HG03060 (cell line): ENCODE measurements around the gene ARL15.

Experiments used
- ATAC-seq: cut with Tn5 transposase; IDR thresholded peaks from one replicate; pipeline ENCODE4 v1.9.1; 2021; ENCODE audit warnings: low read depth, moderate number of reproducible peaks; ENCODE audit not compliant: unreplicated experiment

ARL15 gene

GRCh38 chr5:53922508-53923498 lies 387.6 kb downstream of the ARL15 start:
- no peak for ATAC-seq

DNA sequence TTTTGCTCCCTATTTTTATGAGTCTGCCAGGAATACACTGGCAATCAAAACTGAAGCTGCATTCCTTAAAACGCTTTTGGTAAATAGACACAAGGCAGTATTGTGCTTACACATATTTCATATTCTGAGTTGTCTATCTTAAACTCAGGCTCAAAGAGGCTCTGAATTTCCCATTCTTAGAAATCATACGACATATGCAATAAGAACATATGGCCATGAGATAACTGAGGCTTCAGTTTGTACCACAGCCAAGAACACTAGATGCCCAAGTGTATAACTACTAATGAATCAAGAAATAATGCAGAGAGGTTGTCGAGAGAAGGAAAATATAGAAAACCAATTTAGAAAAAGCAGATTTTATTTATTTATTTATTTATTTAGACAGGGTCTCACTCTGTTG lies 392.5 kb downstream of the ARL15 start:
- no peak for ATAC-seq

DNA sequence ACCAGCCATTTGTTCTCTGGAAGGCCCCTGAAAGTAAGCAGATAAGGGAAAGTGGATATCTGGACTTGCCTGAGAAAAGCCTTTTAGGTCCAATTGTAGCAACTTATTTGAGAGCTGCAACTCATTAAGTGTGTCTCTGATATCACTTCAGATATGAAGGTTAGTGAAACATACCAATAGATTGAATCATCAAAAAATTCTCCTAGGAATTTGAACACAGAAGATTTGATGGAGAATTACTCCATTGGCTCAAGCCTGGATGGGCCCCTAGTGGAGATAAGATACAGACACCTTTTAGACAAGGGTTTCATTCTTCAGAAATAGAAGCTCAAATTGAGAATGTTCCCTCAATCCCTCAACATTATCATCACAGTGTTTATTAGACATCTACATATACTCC lies 393.3 kb downstream of the ARL15 start:
- no peak for ATAC-seq

- no peak for ATAC-seq
These were observed 395.3 kb downstream of the ARL15 start for GRCh38 chr5:53915120-53915519.

DNA sequence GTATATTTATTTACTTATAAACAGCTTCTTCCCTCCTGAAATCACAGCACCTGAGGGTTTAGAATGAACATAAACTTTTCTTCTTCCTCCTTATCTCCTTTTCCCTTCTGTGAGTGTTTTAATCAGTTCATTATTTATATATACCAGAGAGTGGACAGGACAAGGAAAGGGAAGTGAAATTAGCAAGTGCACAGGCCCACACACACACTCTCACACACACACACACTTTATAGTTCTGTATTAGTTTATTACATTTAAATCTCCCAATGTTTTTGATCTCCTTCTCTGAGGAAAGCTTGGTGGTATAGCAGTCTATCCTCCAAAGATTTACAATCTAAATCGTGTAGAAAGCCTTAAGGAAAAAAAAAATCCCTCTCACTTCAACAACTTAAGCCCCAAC lies 396.4 kb downstream of the ARL15 start:
- ATAC-seq: no peak

DNA sequence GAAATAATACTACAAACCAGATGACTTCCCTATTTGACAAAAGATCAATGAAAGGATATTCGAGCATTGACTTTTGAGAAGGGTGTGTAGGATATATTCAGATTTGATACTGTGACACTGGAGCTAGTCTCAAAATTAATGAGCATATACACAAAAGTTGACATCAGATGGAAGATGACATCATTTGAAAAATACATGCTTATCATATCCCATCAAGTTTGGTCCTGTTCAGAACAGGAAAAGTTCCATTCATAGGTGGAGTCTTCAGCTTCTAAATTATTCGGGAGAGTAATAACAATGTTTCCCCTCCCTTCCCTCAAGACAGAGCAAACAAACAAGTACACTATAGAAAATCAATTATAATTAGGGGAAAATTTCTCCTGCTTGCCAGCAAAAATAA lies 401.6 kb downstream of the ARL15 start:
- no peak for ATAC-seq

DNA sequence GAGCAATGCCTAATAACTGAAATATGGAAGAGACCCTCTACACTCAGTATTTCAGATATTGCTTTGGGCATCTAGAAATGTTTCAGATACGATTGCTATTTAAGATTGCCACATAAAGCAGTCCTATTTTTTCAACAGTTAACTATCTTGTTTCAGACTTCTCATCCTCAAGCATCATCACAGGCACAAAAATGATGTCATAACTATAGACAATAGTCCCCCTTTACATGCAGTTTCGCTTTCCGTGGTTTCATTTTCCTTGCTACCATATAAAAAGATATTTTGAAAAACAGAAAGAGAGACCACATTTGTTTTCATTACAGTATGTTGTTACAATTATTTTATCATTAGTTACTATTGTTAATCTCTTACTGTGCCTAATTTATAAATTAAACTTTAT lies 402.5 kb downstream of the ARL15 start:
- ATAC-seq: no peak

- ATAC-seq: no peak
These were observed 403.6 kb downstream of the ARL15 start for GRCh38 chr5:53906736-53907135.

GRCh38 chr5:53902296-53902907 lies 408.0 kb downstream of the ARL15 start:
- ATAC-seq: no peak

- ATAC-seq: no peak
These were observed 409.7 kb downstream of the ARL15 start for GRCh38 chr5:53900677-53901076.

- no peak for ATAC-seq
These were observed 415.2 kb downstream of the ARL15 start for GRCh38 chr5:53895091-53895683.

DNA sequence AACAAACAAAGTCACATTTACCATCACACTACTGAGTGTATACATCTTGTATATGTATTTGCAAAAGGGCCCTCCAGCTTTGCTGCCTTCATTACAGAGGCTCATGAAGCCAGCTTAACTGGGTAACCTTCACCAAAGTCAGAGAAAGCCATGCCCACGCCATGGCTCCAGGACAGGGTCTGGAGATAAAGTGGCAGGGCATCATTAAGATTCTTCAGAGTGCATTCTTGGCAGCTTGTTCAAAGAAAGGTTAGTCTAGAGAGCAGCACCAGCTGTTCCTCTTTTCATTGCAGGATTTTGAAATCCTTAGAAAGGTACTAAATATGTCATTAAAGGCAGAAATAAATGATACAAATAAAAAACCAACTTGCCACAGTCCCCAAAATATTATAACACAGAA lies 416.7 kb downstream of the ARL15 start:
- ATAC-seq: no peak

- no peak for ATAC-seq
These were observed 418.1 kb downstream of the ARL15 start for GRCh38 chr5:53892224-53892623.

- ATAC-seq: no peak
These were observed 419.2 kb downstream of the ARL15 start for GRCh38 chr5:53891159-53891558.

DNA sequence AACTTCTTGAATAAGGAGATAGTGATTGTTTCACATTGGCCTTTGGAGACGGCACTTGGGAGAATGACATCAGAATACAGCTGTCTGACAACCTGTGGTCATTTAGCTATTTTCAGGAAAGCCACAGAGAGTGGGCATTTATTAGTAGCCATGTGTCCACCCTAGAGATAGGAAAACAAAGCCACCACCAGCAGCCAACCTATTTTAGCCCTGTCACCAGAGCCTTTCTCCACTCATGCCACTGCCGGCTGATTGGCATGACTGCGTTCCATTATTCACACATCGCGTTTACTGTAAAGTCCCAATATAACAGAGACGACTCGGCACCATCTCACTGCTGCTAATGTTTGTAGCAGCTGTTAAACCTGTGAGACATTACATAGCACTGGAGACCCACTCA lies 419.9 kb downstream of the ARL15 start:
- ATAC-seq: no peak

DNA sequence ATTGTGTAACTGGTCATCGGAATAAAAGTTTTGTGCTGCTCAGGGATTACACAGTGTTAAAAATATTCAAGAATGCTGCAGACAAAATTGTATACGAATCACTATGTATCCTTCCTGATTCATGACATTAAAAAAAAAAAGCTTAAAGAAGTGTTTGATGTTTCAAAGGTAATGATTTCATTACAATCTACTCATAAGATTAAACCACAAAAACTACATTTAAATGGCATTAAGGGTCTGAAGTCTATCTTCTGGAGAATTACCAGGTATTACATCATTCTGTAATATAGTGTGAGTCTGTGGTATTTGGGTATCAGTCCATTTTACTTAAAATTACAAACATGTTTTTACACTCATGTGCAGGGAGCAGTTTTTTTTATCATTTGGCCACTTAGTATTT lies 425.5 kb downstream of the ARL15 start:
- no peak for ATAC-seq

- no peak for ATAC-seq
These were observed 426.0 kb downstream of the ARL15 start for GRCh38 chr5:53884417-53884816.

DNA sequence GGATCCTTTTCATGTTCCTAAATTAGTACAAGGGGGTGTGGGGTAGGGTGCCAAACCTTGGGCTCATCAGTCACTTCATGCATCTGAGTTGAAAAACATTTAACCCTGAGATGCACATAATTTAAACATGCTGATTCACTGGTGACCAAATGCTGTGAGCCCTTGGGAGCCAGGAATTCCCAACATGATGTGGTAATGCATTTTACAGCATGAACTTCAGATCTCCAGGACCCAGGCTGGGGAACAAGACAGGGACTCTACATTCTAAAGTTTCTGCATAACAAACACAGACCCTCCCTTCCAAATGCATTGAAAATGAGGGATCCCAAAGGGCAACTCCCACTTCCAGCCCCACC lies 427.7 kb downstream of the ARL15 start:
- ATAC-seq: no peak

DNA sequence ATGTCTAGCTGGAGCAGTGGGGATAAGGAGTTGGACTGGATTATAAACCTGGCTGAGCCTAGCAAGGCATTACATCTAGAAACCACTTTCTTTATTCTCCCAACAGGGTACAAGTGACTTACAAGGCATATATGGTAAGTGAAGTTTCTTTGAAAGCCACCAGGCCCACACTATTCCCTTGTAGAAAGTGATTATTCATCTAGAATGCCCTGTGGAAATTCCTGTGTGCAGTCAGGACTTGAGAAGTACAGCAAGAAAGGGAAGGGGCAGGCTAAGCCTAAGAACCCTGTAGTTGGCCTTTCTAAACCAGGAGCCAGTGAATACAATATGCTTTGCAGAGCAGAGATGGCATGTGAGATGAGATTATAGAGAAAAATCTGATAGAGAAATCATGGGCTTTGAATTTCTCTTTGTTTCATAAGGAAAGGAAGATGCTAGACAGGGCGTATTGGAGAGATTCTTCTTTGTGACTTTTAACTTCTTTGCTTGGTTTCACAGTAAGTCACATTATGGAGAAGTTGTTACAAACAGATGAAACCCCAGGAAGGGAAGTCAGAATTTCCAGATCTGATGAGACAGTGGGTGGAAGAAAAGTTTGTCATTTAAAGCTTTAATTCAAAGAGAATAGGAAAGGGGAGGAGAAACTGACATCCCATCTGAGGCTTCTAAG lies 428.2 kb downstream of the ARL15 start:
- no peak for ATAC-seq

DNA sequence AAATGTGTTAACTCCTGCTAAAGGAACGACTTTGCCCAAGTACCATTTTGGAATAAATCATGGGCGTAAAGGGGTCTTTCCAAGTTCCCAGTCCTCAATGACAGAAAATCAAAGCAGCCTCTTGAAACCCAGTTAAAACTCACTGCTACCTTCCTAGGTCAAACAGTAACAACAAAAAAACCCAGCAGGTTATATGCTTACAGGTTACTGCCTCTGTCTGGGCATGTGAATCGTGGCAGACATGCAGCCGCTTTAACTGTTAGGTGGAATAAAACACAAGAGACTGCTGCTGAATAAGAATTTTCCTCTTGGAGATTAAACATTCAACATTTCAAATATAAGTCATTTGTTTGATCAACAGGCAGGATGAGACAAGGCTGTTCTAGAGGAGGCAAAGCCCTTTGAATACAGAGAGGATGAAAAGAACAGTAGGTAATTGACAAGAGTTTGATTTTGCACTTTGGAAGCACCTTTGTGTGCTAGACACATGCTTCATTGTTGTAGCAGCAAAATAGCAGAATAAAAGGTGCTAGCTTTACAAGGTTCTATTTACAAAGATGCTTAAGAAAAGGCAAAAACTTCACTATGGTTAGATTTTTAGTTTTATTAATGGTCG lies 430.6 kb downstream of the ARL15 start:
- ATAC-seq: no peak

DNA sequence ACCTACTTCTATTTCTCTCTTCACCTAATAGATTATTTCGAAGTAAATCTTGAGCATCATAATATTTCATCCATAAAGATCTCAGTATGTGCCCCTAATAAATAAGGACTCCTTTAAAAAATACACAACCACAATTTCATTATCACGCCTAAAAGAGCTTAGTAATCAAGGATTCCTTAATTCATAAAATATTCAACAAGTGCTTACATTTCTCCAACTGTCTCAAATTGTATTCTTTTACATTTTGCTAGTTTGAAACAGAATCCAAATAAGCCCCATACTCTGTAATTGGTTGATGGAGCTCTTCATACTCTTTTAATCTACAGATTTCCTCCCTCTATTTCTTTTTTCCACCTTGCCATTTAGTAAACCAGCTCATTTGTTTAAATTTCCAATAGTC lies 432.4 kb downstream of the ARL15 start:
- ATAC-seq: no peak
